ENCODE results near the gene PURB.

DNA sequence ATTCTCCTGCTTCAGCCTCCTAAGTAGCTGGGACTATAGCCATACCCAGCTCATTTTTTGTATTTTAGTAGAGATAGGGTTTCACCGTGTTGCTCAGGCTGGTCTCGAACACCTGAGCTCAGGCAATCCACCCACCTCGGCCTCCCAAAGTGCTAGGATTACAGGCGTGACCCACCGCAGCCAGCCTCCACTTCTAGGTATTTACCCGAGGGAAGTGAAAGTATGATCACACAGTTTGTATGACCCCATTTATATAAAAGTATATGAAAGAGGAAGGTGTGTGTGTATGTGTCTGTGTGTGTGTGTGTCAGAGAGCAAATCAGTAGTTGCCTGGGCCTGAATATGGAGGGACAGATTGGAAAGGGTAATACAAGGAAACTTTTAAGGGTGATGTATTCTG, 2.0 kb upstream of the PURB start:
- TF ChIP-seq, protein P1, sequence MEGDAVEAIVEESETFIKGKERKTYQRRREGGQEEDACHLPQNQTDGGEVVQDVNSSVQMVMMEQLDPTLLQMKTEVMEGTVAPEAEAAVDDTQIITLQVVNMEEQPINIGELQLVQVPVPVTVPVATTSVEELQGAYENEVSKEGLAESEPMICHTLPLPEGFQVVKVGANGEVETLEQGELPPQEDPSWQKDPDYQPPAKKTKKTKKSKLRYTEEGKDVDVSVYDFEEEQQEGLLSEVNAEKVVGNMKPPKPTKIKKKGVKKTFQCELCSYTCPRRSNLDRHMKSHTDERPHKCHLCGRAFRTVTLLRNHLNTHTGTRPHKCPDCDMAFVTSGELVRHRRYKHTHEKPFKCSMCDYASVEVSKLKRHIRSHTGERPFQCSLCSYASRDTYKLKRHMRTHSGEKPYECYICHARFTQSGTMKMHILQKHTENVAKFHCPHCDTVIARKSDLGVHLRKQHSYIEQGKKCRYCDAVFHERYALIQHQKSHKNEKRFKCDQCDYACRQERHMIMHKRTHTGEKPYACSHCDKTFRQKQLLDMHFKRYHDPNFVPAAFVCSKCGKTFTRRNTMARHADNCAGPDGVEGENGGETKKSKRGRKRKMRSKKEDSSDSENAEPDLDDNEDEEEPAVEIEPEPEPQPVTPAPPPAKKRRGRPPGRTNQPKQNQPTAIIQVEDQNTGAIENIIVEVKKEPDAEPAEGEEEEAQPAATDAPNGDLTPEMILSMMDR (IDR thresholded peaks at IDR 0.05) = no peak
- TF ChIP-seq POLR2A (IDR thresholded peaks at IDR 0.05) (no peak), POLR2AphosphoS5 (IDR thresholded peaks at IDR 0.05; ENCODE audit: insufficient read depth in 1 of 2, low read depth in 1 of 2) (no peak)
